ENCODE results near the gene POLR1H. TPM values are rescaled to one million over a fixed set of nuclear protein-coding genes. Genes with fewer than 3 reads are reported as not detected.

The POLR1H gene
- total and polyA plus RNA-seq, 3 donors from 2014 or later, result 29.4 to 56.8 (median 33.7) TPM

GRCh38 chr6:30055513-30055912 lies 5.6 kb upstream of the POLR1H start:
- Histone ChIP-seq H3K4me1 (peaks cover 8% of the 10 kb centered on the region), H3K27ac (no peak overlapping the region), H3K27me3 (no peaks in the 10 kb centered on the region), H3K4me3 (no peak overlapping the region), H3K36me3 (ENCODE audit: low read depth, missing control alignments) (no peaks in the 10 kb centered on the region), H3K9me3 (no peaks in the 10 kb centered on the region)
- no peak for DNase-seq
- intact Hi-C loops (cut with DNase I; ENCODE audit: low total_unique reads), result no loop called here
- TF ChIP-seq POLR2A (IDR thresholded peaks at IDR 0.05) (no peak), CTCF (IDR thresholded peaks at IDR 0.05) (no peak)
- 57 to 79% methylated on average over 1 of the region's 1 CpG for WGBS, 2 donors

- Histone ChIP-seq H3K27ac (peak overlapping the region; percentile 92 to 93), H3K36me3 (ENCODE audit: low read depth, missing control alignments) (no peaks in the 10 kb centered on the region), H3K27me3 (no peaks in the 10 kb centered on the region), H3K4me3 (peak overlapping the region; percentile 83 to 85), H3K9me3 (no peaks in the 10 kb centered on the region), H3K4me1 (peaks cover 13% of the 10 kb centered on the region)
- WGBS, 2 donors, result 1% methylated on average over 24 of the region's 24 CpGs
- peak; percentile 34 for DNase-seq
- TF ChIP-seq CTCF (IDR thresholded peaks at IDR 0.05) (no peak), POLR2A (IDR thresholded peaks at IDR 0.05) (no peak)
- intact Hi-C loops (cut with DNase I; ENCODE audit: low total_unique reads), result no loop called here
Observed at GRCh38 chr6:30060606-30061091, 416 bp upstream of the POLR1H start.

GRCh38 chr6:30061858-30062458 lies 893 bp downstream of the POLR1H start:
- WGBS, 2 donors, result 44 to 46% methylated on average over 13 of the region's 13 CpGs

GRCh38 chr6:30062471-30063178 lies 1.6 kb downstream of the POLR1H start:
- Histone ChIP-seq H3K4me1 (peaks cover 17% of the 10 kb centered on the region), H3K36me3 (ENCODE audit: low read depth, missing control alignments) (no peaks in the 10 kb centered on the region), H3K9me3 (no peaks in the 10 kb centered on the region), H3K27me3 (no peaks in the 10 kb centered on the region), H3K27ac (no peak overlapping the region), H3K4me3 (peak overlapping the region in 1 of 2 donors; percentile 85)
- no peak for DNase-seq
- no peak for TF ChIP-seq POLR2A (IDR thresholded peaks at IDR 0.05)
- TF ChIP-seq CTCF (IDR thresholded peaks at IDR 0.05), result no peak
- intact Hi-C loops (cut with DNase I; ENCODE audit: low total_unique reads), result no loop called here
- WGBS, 2 donors, result 83 to 91% methylated on average over 7 of the region's 7 CpGs

More at GRCh38 chr6:30061858-30062458, 893 bp downstream of the POLR1H start:
- Histone ChIP-seq H3K27ac (peak overlapping the region; percentile 92 to 93), H3K9me3 (no peaks in the 10 kb centered on the region), H3K4me3 (peak overlapping the region; percentile 83 to 85), H3K4me1 (peaks cover 17% of the 10 kb centered on the region), H3K36me3 (ENCODE audit: low read depth, missing control alignments) (no peaks in the 10 kb centered on the region), H3K27me3 (no peaks in the 10 kb centered on the region)
- intact Hi-C loops (cut with DNase I; ENCODE audit: low total_unique reads), result no loop called here
- TF ChIP-seq POLR2A (IDR thresholded peaks at IDR 0.05) (no peak), CTCF (IDR thresholded peaks at IDR 0.05) (no peak)
- peak; percentile 38 for DNase-seq
